T-cell (primary cell): Measurements from ENCODE around the gene PNPLA7. TPM values are rescaled to one million over a fixed set of nuclear protein-coding genes. Genes with fewer than 3 reads are reported as not detected.

Experiments used
- ATAC-seq, 4 experiments: fragments of 200-7000 bp in 3 of 4; fragments of 150-1000 bp in 1 of 4; cut with Tn5 transposase; replicated peaks in 1 of 4; 1 replicate in 3 of 4; 2 replicates in 1 of 4; pipeline ENCODE4 v1.10.0; 2021; ENCODE audit warnings: moderate library complexity in 3 of 4, mild to moderate bottlenecking in 2 of 4, moderate number of reproducible peaks in 1 of 4
- CTCF ChIA-PET, 2 donors: fragments of 300-600 bp; sonication (Branson Sonifier 250); formaldehyde crosslinking; loops; one replicate each; lab custom pipeline; 2022; ENCODE audit warnings: antibody characterized with exemption in 2 of 2; lab: Charles Lee
- POLR2A ChIA-PET, 2 donors: fragments of 300-600 bp; sonication (Branson Sonifier 250); formaldehyde crosslinking; loops; one replicate each; lab custom pipeline; 2022; ENCODE audit warnings: antibody characterized with exemption in 2 of 2; lab: Charles Lee
- DNase-seq, 35 experiments: peaks; one replicate each; pipeline versions ENCODE4 v3.0.0 to v3.0.0-alpha.2; 2013 to 2023
- H3K27ac ChIP-seq: one replicate; pipeline ENCODE4 v1.5.1; 2013; ENCODE audit warnings: low read length
- H3K27me3 ChIP-seq, 2 experiments: replicated peaks in 1 of 2; 1 replicate in 1 of 2; 2 replicates in 1 of 2; pipeline versions ENCODE4 v1.6.1 to v1.7.0; 2013; ENCODE audit warnings: low read length in 1 of 2, mixed read lengths in 1 of 2; ENCODE audit not compliant: control insufficient read depth in 2 of 2, insufficient read depth in 2 of 2; ENCODE audit errors: extremely low read depth in 1 of 2
- H3K36me3 ChIP-seq, 2 donors: 1 replicate in 1 of 2; 2 replicates in 1 of 2; pipeline versions ENCODE4 v1.6.1 to v1.7.0; 2013; ENCODE audit warnings: low read length in 1 of 2; ENCODE audit not compliant: control insufficient read depth in 2 of 2, insufficient read depth in 1 of 2; ENCODE audit errors: extremely low read depth in 1 of 2
- H3K4me1 ChIP-seq, 2 experiments: 1 replicate in 1 of 2; 2 replicates in 1 of 2; pipeline versions ENCODE4 v1.6.1 to v1.7.0; 2013; ENCODE audit warnings: low read length in 2 of 2, mixed read lengths in 1 of 2; ENCODE audit not compliant: insufficient read depth in 2 of 2, control insufficient read depth in 1 of 2; ENCODE audit errors: extremely low read depth in 1 of 2
- H3K4me3 ChIP-seq, 2 donors: 1 replicate in 1 of 2; 2 replicates in 1 of 2; pipeline versions ENCODE4 v1.5.1 to v1.7.0; 2013; ENCODE audit warnings: mild to moderate bottlenecking in 2 of 2, low read length in 1 of 2, moderate library complexity in 1 of 2; ENCODE audit not compliant: control insufficient read depth in 1 of 2; ENCODE audit errors: extremely low read depth in 1 of 2
- H3K9me3 ChIP-seq: 2 replicates; pipeline ENCODE4 v1.7.0; 2013
- H3K27ac Mint-ChIP-seq, 2 donors: one replicate each; pipeline ENCODE4 v1.8.0; 2020 to 2021; ENCODE audit warnings: mild to moderate bottlenecking in 2 of 2, mixed read lengths in 2 of 2
- H3K27me3 Mint-ChIP-seq, 2 donors: one replicate each; pipeline ENCODE4 v1.8.0; 2021 to 2022; ENCODE audit warnings: mixed read lengths in 2 of 2
- H3K36me3 Mint-ChIP-seq: one replicate; pipeline ENCODE4 v1.8.0; 2021; ENCODE audit warnings: mixed read lengths
- H3K4me1 Mint-ChIP-seq, 3 donors: one replicate each; pipeline ENCODE4 v1.8.0; 2020 to 2022; ENCODE audit warnings: mixed read lengths in 3 of 3, mild to moderate bottlenecking in 1 of 3
- H3K4me3 Mint-ChIP-seq, 3 donors: one replicate each; pipeline ENCODE4 v1.8.0; 2020 to 2022; ENCODE audit warnings: mild to moderate bottlenecking in 3 of 3, mixed read lengths in 3 of 3, moderate library complexity in 3 of 3
- H3K9me3 Mint-ChIP-seq, 3 donors: one replicate each; pipeline ENCODE4 v1.8.0; 2020 to 2022; ENCODE audit warnings: mixed read lengths in 3 of 3
- WGBS: methylation state at CpG from one replicate; pipeline ENCODE4 v1.1.5; 2013; ENCODE audit warnings: missing lambda C conversion rate; ENCODE audit not compliant: insufficient coverage; 5-methylcytosine and 5-hydroxymethylcytosine counted together
- total RNA-seq, 35 experiments: library from RNA in 6 of 35; stranded (reverse) in 6 of 35; fragments of 120-200 nt in 1 of 35; gene quantifications; one replicate each; pipeline versions ENCODE4 v1.2.1 to v1.2.4 and lab custom pipeline; 2013 to 2026

Gene PNPLA7
- total RNA-seq, 5 donors from 2014 or later (not counting 1 experiment from before 2014, with no cell fraction given): 11.7 to 20.0 (median 15.6) TPM

GRCh38 chr9:137494550-137495351, 55.5 kb downstream of the PNPLA7 start:
- no peaks in the 10 kb centered on the region for H3K9me3 ChIP-seq
- no peak overlapping the region for H3K27ac ChIP-seq
- Mint-ChIP-seq H3K4me3 (no peak overlapping the region), H3K27me3 (no peaks in the 10 kb centered on the region), H3K36me3 (no peaks in the 10 kb centered on the region), H3K27ac (no peak overlapping the region), H3K4me1 (peaks cover 5 to 8% (median 6%) of the 10 kb centered on the region in 3 donors), H3K9me3 (no peaks in the 10 kb centered on the region)
- H3K4me1 ChIP-seq: peaks cover 0 to 5% of the 10 kb centered on the region in 2 experiments
- no peaks in the 10 kb centered on the region for H3K36me3 ChIP-seq
- ATAC-seq (no peak), DNase-seq (no peak)
- CTCF ChIA-PET: no interaction called here
- no peak overlapping the region for H3K4me3 ChIP-seq
- 95% methylated on average over 45 of the region's 46 CpGs for WGBS
- POLR2A ChIA-PET: interaction anchor here in 1 of 2 donors (0.7 kb wide), 1 partner anchor 930 kb away, joined by 3 read pairs; no protein-coding TSS in a partner anchor
- H3K27me3 ChIP-seq: no peaks in the 10 kb centered on the region

- no peak overlapping the region for H3K27ac Mint-ChIP-seq
- 63% methylated on average over 10 of the region's 13 CpGs for WGBS
- DNase-seq: no peak
- Histone ChIP-seq H3K27ac (no peak overlapping the region), H3K9me3 (no peaks in the 10 kb centered on the region), H3K4me3 (no peak overlapping the region), H3K4me1 (peaks cover 0 to 5% of the 10 kb centered on the region in 2 experiments), H3K27me3 (no peaks in the 10 kb centered on the region), H3K36me3 (no peaks in the 10 kb centered on the region)
- H3K27me3 Mint-ChIP-seq: no peaks in the 10 kb centered on the region
- ChIA-PET CTCF (no interaction called here), POLR2A (no interaction called here)
- H3K36me3 Mint-ChIP-seq: no peaks in the 10 kb centered on the region
- H3K4me1 Mint-ChIP-seq: peaks cover 5 to 8% (median 6%) of the 10 kb centered on the region in 3 donors
- no peak overlapping the region for H3K4me3 Mint-ChIP-seq
- H3K9me3 Mint-ChIP-seq: no peaks in the 10 kb centered on the region
- peak in 1 of 4 experiments; percentile 40 for ATAC-seq
Measured at GRCh38 chr9:137494104-137494544, 56.1 kb downstream of the PNPLA7 start.

- Histone ChIP-seq H3K9me3 (no peaks in the 10 kb centered on the region), H3K27me3 (no peaks in the 10 kb centered on the region), H3K4me1 (peaks cover 0 to 5% of the 10 kb centered on the region in 2 experiments), H3K4me3 (no peak overlapping the region), H3K36me3 (no peaks in the 10 kb centered on the region), H3K27ac (no peak overlapping the region)
- Mint-ChIP-seq H3K4me3 (no peak overlapping the region), H3K4me1 (peaks cover 5 to 8% (median 6%) of the 10 kb centered on the region in 3 donors), H3K36me3 (no peaks in the 10 kb centered on the region), H3K27me3 (no peaks in the 10 kb centered on the region), H3K9me3 (no peaks in the 10 kb centered on the region), H3K27ac (no peak overlapping the region)
- WGBS: 87% methylated on average over 13 of the region's 16 CpGs
- no peak for DNase-seq
- ChIA-PET POLR2A (no interaction called here), CTCF (no interaction called here)
- ATAC-seq: no peak
Measured at GRCh38 chr9:137493364-137494103, 56.7 kb downstream of the PNPLA7 start.

GRCh38 chr9:137492464-137493363, 57.5 kb downstream of the PNPLA7 start:
- Histone ChIP-seq H3K4me3 (no peak overlapping the region), H3K9me3 (no peaks in the 10 kb centered on the region), H3K4me1 (peaks cover 0 to 5% of the 10 kb centered on the region in 2 experiments), H3K36me3 (no peaks in the 10 kb centered on the region), H3K27ac (no peak overlapping the region), H3K27me3 (no peaks in the 10 kb centered on the region)
- DNase-seq (peak in 8 of 35 experiments; percentile 3 to 23 (median 8)), ATAC-seq (peak in 3 of 4 experiments; percentile 33 to 77 (median 58))
- POLR2A ChIA-PET: no interaction called here
- no peaks in the 10 kb centered on the region for H3K36me3 Mint-ChIP-seq
- no peak overlapping the region for H3K4me3 Mint-ChIP-seq
- H3K27me3 Mint-ChIP-seq: no peaks in the 10 kb centered on the region
- CTCF ChIA-PET: no interaction called here
- H3K4me1 Mint-ChIP-seq: peaks cover 5 to 8% (median 6%) of the 10 kb centered on the region in 3 donors
- H3K27ac Mint-ChIP-seq: no peak overlapping the region
- no peaks in the 10 kb centered on the region for H3K9me3 Mint-ChIP-seq
- 95% methylated on average over 11 of the region's 20 CpGs for WGBS

- DNase-seq (no peak), ATAC-seq (no peak)
- H3K9me3 ChIP-seq: no peaks in the 10 kb centered on the region
- WGBS: 97% methylated on average over 10 of the region's 13 CpGs
- H3K9me3 Mint-ChIP-seq: no peaks in the 10 kb centered on the region
- H3K27ac ChIP-seq: no peak overlapping the region
- H3K4me3 Mint-ChIP-seq: no peak overlapping the region
- H3K36me3 ChIP-seq: peaks cover 0 to 2% of the 10 kb centered on the region in 2 donors
- H3K4me1 ChIP-seq: peaks cover 0 to 5% of the 10 kb centered on the region in 2 experiments
- no peaks in the 10 kb centered on the region for H3K27me3 Mint-ChIP-seq
- no peaks in the 10 kb centered on the region for H3K27me3 ChIP-seq
- H3K27ac Mint-ChIP-seq: no peak overlapping the region
- H3K4me1 Mint-ChIP-seq: peaks cover 5 to 8% (median 6%) of the 10 kb centered on the region in 3 donors
- no peak overlapping the region for H3K4me3 ChIP-seq
- POLR2A ChIA-PET: no interaction called here
- H3K36me3 Mint-ChIP-seq: no peaks in the 10 kb centered on the region
- CTCF ChIA-PET: no interaction called here
Measured at GRCh38 chr9:137491735-137492432, 58.3 kb downstream of the PNPLA7 start.
